Transverse colon (tissue), 4 donors: ENCODE measurements around the gene CCDC141. TPM values are rescaled to one million over a fixed set of nuclear protein-coding genes. Genes with fewer than 3 reads are reported as not detected.

Experiments used
- DNase-seq: peaks from one replicate; pipeline ENCODE4 v3.0.0-alpha.2; 2019
- H3K27ac ChIP-seq, 4 donors: fragments of 200-600 bp; sonication (generic); 2 replicates each; pipeline ENCODE4 v1.5.1; 2016 to 2018; ENCODE audit warnings: inconsistent platforms in 4 of 4
- H3K27me3 ChIP-seq: fragments of 200-600 bp; sonication (generic); 2 replicates; pipeline ENCODE4 v1.5.1; 2017; ENCODE audit warnings: inconsistent platforms
- H3K36me3 ChIP-seq, 4 donors: fragments of 200-600 bp; sonication (generic); 2 replicates each; pipeline ENCODE4 v1.5.1; 2017 to 2019; ENCODE audit warnings: inconsistent platforms in 4 of 4
- H3K4me1 ChIP-seq, 4 donors: fragments of 200-600 bp; sonication (generic); 2 replicates each; pipeline ENCODE4 v1.5.1; 2017 to 2020; ENCODE audit warnings: inconsistent platforms in 4 of 4
- H3K4me3 ChIP-seq, 4 donors: fragments of 200-600 bp; sonication (generic); 1 replicate in 1 of 4; 2 replicates in 3 of 4; pipeline versions ENCODE4 v1.5.1 to v1.6.1; 2017 to 2019; ENCODE audit warnings: inconsistent platforms in 4 of 4
- H3K9me3 ChIP-seq, 2 donors: fragments of 200-600 bp; sonication (generic); 2 replicates each; pipeline ENCODE4 v1.5.1; 2017 to 2019; ENCODE audit warnings: inconsistent platforms in 2 of 2
- EP300 ChIP-seq: sonication (generic); formaldehyde crosslinking; IDR thresholded peaks from one replicate; pipeline ENCODE4 v1.6.1; 2017; ENCODE audit warnings: antibody characterized with exemption, low read depth
- POLR2A ChIP-seq: fragments of 450-650 bp; IDR thresholded peaks from one replicate; pipeline ENCODE4 v1.6.1; 2016; ENCODE audit warnings: antibody characterized with exemption, mild to moderate bottlenecking, moderate library complexity
- POLR2AphosphoS5 ChIP-seq, 3 donors: sonication (generic); formaldehyde crosslinking; IDR thresholded peaks; one replicate each; pipeline ENCODE4 v1.6.1; 2016; ENCODE audit warnings: antibody characterized with exemption in 3 of 3
- WGBS, 2 donors: methylation state at CpG; one replicate each; pipeline ENCODE4 v1.1.5; 2018; ENCODE audit warnings: low coverage in 1 of 2; 5-methylcytosine and 5-hydroxymethylcytosine counted together
- in situ Hi-C, 4 donors: fragments of 200-750 bp; cut with MboI; loops; one replicate each; pipeline versions ENCODE4 v1.15.0 to v1.15.1; 2017; ENCODE audit warnings: low sequenced_read_pairs in 3 of 4, low pct_ligation_motif_present in 1 of 4, low pct_unique_long_range_greater_than_20kb in 1 of 4
- intact Hi-C: fragments of 100-400 bp; cut with DNase I; formaldehyde crosslinking; loops from one replicate; pipeline ENCODE4 v1.15.1; 2023; ENCODE audit warnings: low total_unique reads
- total RNA-seq, 4 donors: library from RNA; depleted of rRNA; stranded (reverse); fragments of >200 nt; gene quantifications; one replicate each; pipeline ENCODE4 v1.1.0, GENCODE V29; 2016
- TF ChIP-seq, protein P1 (sequence below), 5 experiments: fragments of 200-600 bp in 3 of 5; fragments of 450-650 bp in 2 of 5; sonication (generic) in 3 of 5; IDR thresholded peaks; 1 replicate in 2 of 5; 2 replicates in 3 of 5; pipeline ENCODE4 v1.5.1; 2016 to 2017; ENCODE audit warnings: antibody characterized with exemption in 5 of 5, inconsistent platforms in 3 of 5, mild to moderate bottlenecking in 2 of 5, moderate library complexity in 1 of 5

CCDC141 gene
- total RNA-seq, 4 donors from 2014 or later, result 0.40 to 8.6 (median 2.4) TPM

DNA sequence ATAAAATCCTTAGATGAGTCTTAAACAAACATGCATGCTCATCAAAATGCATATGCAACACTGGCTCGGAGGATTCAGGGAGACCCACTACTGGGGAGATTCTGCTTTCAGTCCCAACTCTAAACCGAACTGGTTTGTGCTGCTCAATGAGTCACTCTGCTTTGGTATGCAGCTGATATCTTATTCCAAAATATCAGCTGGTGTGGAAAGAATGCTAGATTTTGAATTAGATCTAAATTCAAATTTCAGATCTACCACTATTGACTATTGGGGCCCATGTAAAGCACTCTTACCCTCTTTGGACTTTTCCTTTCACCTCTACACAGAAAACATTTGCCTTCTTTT lies 203.5 kb downstream of the CCDC141 start:
- Histone ChIP-seq H3K36me3 (no peaks in the 10 kb centered on the region), H3K27me3 (no peaks in the 10 kb centered on the region), H3K4me1 (no peaks in the 10 kb centered on the region), H3K27ac (no peak overlapping the region), H3K4me3 (no peak overlapping the region), H3K9me3 (no peaks in the 10 kb centered on the region)
- TF ChIP-seq, protein P1, sequence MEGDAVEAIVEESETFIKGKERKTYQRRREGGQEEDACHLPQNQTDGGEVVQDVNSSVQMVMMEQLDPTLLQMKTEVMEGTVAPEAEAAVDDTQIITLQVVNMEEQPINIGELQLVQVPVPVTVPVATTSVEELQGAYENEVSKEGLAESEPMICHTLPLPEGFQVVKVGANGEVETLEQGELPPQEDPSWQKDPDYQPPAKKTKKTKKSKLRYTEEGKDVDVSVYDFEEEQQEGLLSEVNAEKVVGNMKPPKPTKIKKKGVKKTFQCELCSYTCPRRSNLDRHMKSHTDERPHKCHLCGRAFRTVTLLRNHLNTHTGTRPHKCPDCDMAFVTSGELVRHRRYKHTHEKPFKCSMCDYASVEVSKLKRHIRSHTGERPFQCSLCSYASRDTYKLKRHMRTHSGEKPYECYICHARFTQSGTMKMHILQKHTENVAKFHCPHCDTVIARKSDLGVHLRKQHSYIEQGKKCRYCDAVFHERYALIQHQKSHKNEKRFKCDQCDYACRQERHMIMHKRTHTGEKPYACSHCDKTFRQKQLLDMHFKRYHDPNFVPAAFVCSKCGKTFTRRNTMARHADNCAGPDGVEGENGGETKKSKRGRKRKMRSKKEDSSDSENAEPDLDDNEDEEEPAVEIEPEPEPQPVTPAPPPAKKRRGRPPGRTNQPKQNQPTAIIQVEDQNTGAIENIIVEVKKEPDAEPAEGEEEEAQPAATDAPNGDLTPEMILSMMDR (IDR thresholded peaks at IDR 0.05), result no peak
- TF ChIP-seq POLR2A (no peak), POLR2AphosphoS5 (IDR thresholded peaks at IDR 0.05) (no peak), EP300 (no peak)
- in situ Hi-C loops, result no loop called here
- no peak for DNase-seq
- intact Hi-C loops, result no loop called here
- 87% methylated on average over 2 of the region's 2 CpGs; no CpG with 5 or more reads in 1 of the 2 donors for WGBS, 2 donors

- Histone ChIP-seq H3K9me3 (no peaks in the 10 kb centered on the region), H3K27me3 (no peaks in the 10 kb centered on the region), H3K4me1 (no peaks in the 10 kb centered on the region), H3K27ac (no peak overlapping the region), H3K36me3 (no peaks in the 10 kb centered on the region), H3K4me3 (no peak overlapping the region)
- in situ Hi-C loops (no loop called here), intact Hi-C loops (no loop called here)
- 71 to 72% methylated on average over 2 of the region's 2 CpGs for WGBS, 2 donors
- TF ChIP-seq, protein P1 (IDR thresholded peaks at IDR 0.05), result no peak
- TF ChIP-seq EP300, result no peak
- no peak for DNase-seq
Observed at GRCh38 chr2:178845566-178846457, 204.1 kb downstream of the CCDC141 start.

- no peak for TF ChIP-seq EP300
- TF ChIP-seq POLR2AphosphoS5 (IDR thresholded peaks at IDR 0.05), result no peak
- no peak for TF ChIP-seq POLR2A
- TF ChIP-seq, protein P1 (IDR thresholded peaks at IDR 0.05), result no peak
- no peaks in the 10 kb centered on the region for H3K27me3 ChIP-seq
- intact Hi-C loops (no loop called here), in situ Hi-C loops (no loop called here)
- no peaks in the 10 kb centered on the region for H3K4me1 ChIP-seq
- no peaks in the 10 kb centered on the region for H3K36me3 ChIP-seq
- no peak for DNase-seq
- WGBS, 2 donors, result 56 to 60% methylated on average over 2 of the region's 2 CpGs
- no peak overlapping the region for H3K27ac ChIP-seq
- no peaks in the 10 kb centered on the region for H3K9me3 ChIP-seq
- H3K4me3 ChIP-seq, result no peak overlapping the region
Observed at GRCh38 chr2:178844701-178845100, 205.2 kb downstream of the CCDC141 start.

- no peak overlapping the region for H3K4me3 ChIP-seq
- intact Hi-C loops, result no loop called here
Observed at GRCh38 chr2:178844269-178844668, 205.7 kb downstream of the CCDC141 start.

More at GRCh38 chr2:178844269-178844668, 205.7 kb downstream of the CCDC141 start:
- 56 to 74% methylated on average over 3 to 4 of the region's 4 CpGs for WGBS, 2 donors
- in situ Hi-C loops, result no loop called here
- no peaks in the 10 kb centered on the region for H3K9me3 ChIP-seq
- DNase-seq, result no peak
- H3K27me3 ChIP-seq, result no peaks in the 10 kb centered on the region
- no peaks in the 10 kb centered on the region for H3K36me3 ChIP-seq
- no peaks in the 10 kb centered on the region for H3K4me1 ChIP-seq
- H3K27ac ChIP-seq, result no peak overlapping the region
- TF ChIP-seq EP300 (no peak), POLR2AphosphoS5 (IDR thresholded peaks at IDR 0.05) (no peak), POLR2A (no peak)
- TF ChIP-seq, protein P1 (IDR thresholded peaks at IDR 0.05), result no peak
